ENCODE results near the gene ATP6V0A4.

GRCh38 chr7:138832966-138833365, 35.0 kb upstream of the ATP6V0A4 start:
- TF ChIP-seq CTCF (IDR thresholded peaks at IDR 0.05; ENCODE audit: insufficient read depth, low read depth, low read length) (no peak), EZH2 (IDR thresholded peaks at IDR 0.05; ENCODE audit: insufficient read depth, low read length) (no peak)

All from astrocyte (in vitro differentiated cells and primary cell).